ENCODE data around the gene SLC39A11. TPM values are rescaled to one million over a fixed set of nuclear protein-coding genes. Genes with fewer than 3 reads are reported as not detected.

Gene SLC39A11
- total RNA-seq, 2 experiments from 2014 or later: 25.6 to 51.5 TPM

- Histone ChIP-seq H3K79me2 (ENCODE audit: insufficient read depth, low read depth, low read length) (no peaks in the 10 kb centered on the region), H3K4me2 (ENCODE audit: low read length) (no peak overlapping the region), H3K27ac (ENCODE audit: low read depth, low read length, poor library complexity, severe bottlenecking) (no peak overlapping the region), H4K20me1 (ENCODE audit: insufficient read depth, low read length) (no peaks in the 10 kb centered on the region), H3K4me3 (ENCODE audit: low read depth, low read length, poor library complexity, severe bottlenecking) (no peak overlapping the region), H3K4me1 (ENCODE audit: insufficient read depth, low read length, poor library complexity, severe bottlenecking) (no peaks in the 10 kb centered on the region), H3K9me3 (ENCODE audit: low read length) (no peaks in the 10 kb centered on the region), H3K9me2 (ENCODE audit: insufficient read depth, low read length) (no peaks in the 10 kb centered on the region), H2AFZ (ENCODE audit: low read length) (no peak overlapping the region), H3K36me3 (ENCODE audit: insufficient read depth, low read length) (no peaks in the 10 kb centered on the region)
- no TSS peak for BruUV-seq (replicated peaks)
- intact Hi-C loops (cut with micrococcal nuclease; ENCODE audit: unreplicated experiment): no loop called here
- no peak for DNase-seq (ENCODE audit: low spot score)
- no peak for TF ChIP-seq CTCF (conservative IDR thresholded peaks at IDR 0.05; ENCODE audit: low read length)
- no peak for TF ChIP-seq EZH2phosphoT487 (IDR thresholded peaks at IDR 0.05; ENCODE audit: borderline replicate concordance, low read depth, low read length)
- POLR2A ChIA-PET: no interaction called here
- CTCF ChIA-PET (ENCODE audit: unreplicated experiment): no interaction called here
Measured at GRCh38 chr17:72998343-72998742, 94.1 kb downstream of the SLC39A11 start.

- H3K36me3 ChIP-seq (ENCODE audit: insufficient read depth, low read length): no peaks in the 10 kb centered on the region
- CTCF ChIA-PET (ENCODE audit: unreplicated experiment): no interaction called here
- no peaks in the 10 kb centered on the region for H4K20me1 ChIP-seq (ENCODE audit: insufficient read depth, low read length)
- no peak overlapping the region for H3K27ac ChIP-seq (ENCODE audit: low read depth, low read length, poor library complexity, severe bottlenecking)
- BruUV-seq (replicated peaks): no TSS peak
- H3K9me2 ChIP-seq (ENCODE audit: insufficient read depth, low read length): no peaks in the 10 kb centered on the region
- H3K4me1 ChIP-seq (ENCODE audit: insufficient read depth, low read length, poor library complexity, severe bottlenecking): no peaks in the 10 kb centered on the region
- TF ChIP-seq EZH2phosphoT487 (IDR thresholded peaks at IDR 0.05; ENCODE audit: borderline replicate concordance, low read depth, low read length) (no peak), CTCF (conservative IDR thresholded peaks at IDR 0.05; ENCODE audit: low read length) (no peak)
- POLR2A ChIA-PET: no interaction called here
- no peaks in the 10 kb centered on the region for H3K9me3 ChIP-seq (ENCODE audit: low read length)
- H3K79me2 ChIP-seq (ENCODE audit: insufficient read depth, low read depth, low read length): no peaks in the 10 kb centered on the region
- no peak overlapping the region for H2AFZ ChIP-seq (ENCODE audit: low read length)
- no peak for DNase-seq (ENCODE audit: low spot score)
- H3K4me2 ChIP-seq (ENCODE audit: low read length): no peak overlapping the region
- intact Hi-C loops (cut with micrococcal nuclease; ENCODE audit: unreplicated experiment): no loop called here
- no peak overlapping the region for H3K4me3 ChIP-seq (ENCODE audit: low read depth, low read length, poor library complexity, severe bottlenecking)
Measured at GRCh38 chr17:72997559-72997958, 94.9 kb downstream of the SLC39A11 start.

- no TSS peak for BruUV-seq (replicated peaks)
- no peaks in the 10 kb centered on the region for H3K9me3 ChIP-seq (ENCODE audit: low read length)
- no peaks in the 10 kb centered on the region for H3K79me2 ChIP-seq (ENCODE audit: insufficient read depth, low read depth, low read length)
- no peak overlapping the region for H3K4me3 ChIP-seq (ENCODE audit: low read depth, low read length, poor library complexity, severe bottlenecking)
- H3K9me2 ChIP-seq (ENCODE audit: insufficient read depth, low read length): no peaks in the 10 kb centered on the region
- no peak overlapping the region for H3K4me2 ChIP-seq (ENCODE audit: low read length)
- H4K20me1 ChIP-seq (ENCODE audit: insufficient read depth, low read length): no peaks in the 10 kb centered on the region
- H3K36me3 ChIP-seq (ENCODE audit: insufficient read depth, low read length): no peaks in the 10 kb centered on the region
- no peak overlapping the region for H3K27ac ChIP-seq (ENCODE audit: low read depth, low read length, poor library complexity, severe bottlenecking)
- ChIA-PET CTCF (ENCODE audit: unreplicated experiment) (no interaction called here), POLR2A (no interaction called here)
- no peaks in the 10 kb centered on the region for H3K4me1 ChIP-seq (ENCODE audit: insufficient read depth, low read length, poor library complexity, severe bottlenecking)
- DNase-seq (ENCODE audit: low spot score): no peak
- TF ChIP-seq EZH2phosphoT487 (IDR thresholded peaks at IDR 0.05; ENCODE audit: borderline replicate concordance, low read depth, low read length) (no peak), CTCF (conservative IDR thresholded peaks at IDR 0.05; ENCODE audit: low read length) (no peak)
- H2AFZ ChIP-seq (ENCODE audit: low read length): no peak overlapping the region
- intact Hi-C loops (cut with micrococcal nuclease; ENCODE audit: unreplicated experiment): no loop called here
Measured at GRCh38 chr17:72996791-72997190, 95.7 kb downstream of the SLC39A11 start.

Measured in OCI-LY7 (cell line).